AG04449 (cell line): ENCODE results near the gene VAC14.

Source experiments
- CTCF ChIA-PET: fragments of 350-600 bp; formaldehyde crosslinking; extraction: SDS; loops from one replicate; lab custom pipeline; 2021; ENCODE audit warnings: antibody characterized with exemption; lab: Yijun Ruan, JAX
- POLR2A ChIA-PET: fragments of 400-600, 350-600 bp; formaldehyde crosslinking; extraction: SDS; loops from one replicate; lab custom pipeline; 2020; ENCODE audit warnings: antibody characterized with exemption, inconsistent platforms; lab: Yijun Ruan, JAX
- DNase-seq: peaks from one replicate; pipeline ENCODE4 v3.0.0-alpha.2; 2010; ENCODE audit warnings: low read depth, low spot score
- H3K4me3 ChIP-seq: 2 replicates; pipeline ENCODE4 v1.5.1; 2011; ENCODE audit warnings: low read depth, mild to moderate bottlenecking, control low read depth, low read length
- CTCF ChIP-seq: IDR thresholded peaks from one replicate; pipeline ENCODE4 v1.5.1; 2011; ENCODE audit warnings: mild to moderate bottlenecking, moderate library complexity, low read length, control low read depth, inconsistent platforms; ENCODE audit not compliant: insufficient read depth; ENCODE audit errors: missing control alignments

VAC14 gene

GRCh38 chr16:70740914-70741782, 59.8 kb downstream of the VAC14 start:
- H3K4me3 ChIP-seq, result no peak overlapping the region
- TF ChIP-seq CTCF, result no peak
- peak; percentile 57 for DNase-seq
- CTCF ChIA-PET, result interaction anchor here (0.8 to 2.4 kb wide), 6 partner anchors 12 to 62 kb away, joined by 3 to 10 read pairs (median 4); no protein-coding TSS in a partner anchor
- POLR2A ChIA-PET, result interaction anchor here (0.6 to 1.1 kb wide), 2 partner anchors 19 to 54 kb away, joined by 3 read pairs; no protein-coding TSS in a partner anchor

GRCh38 chr16:70740174-70740913, 60.6 kb downstream of the VAC14 start:
- ChIA-PET POLR2A (interaction anchor here (1.1 kb wide), 1 partner anchor 53 kb away, joined by 3 read pairs; no protein-coding TSS in a partner anchor), CTCF (interaction anchor here (0.7 to 3.4 kb wide), 6 partner anchors 10 to 61 kb away, joined by 3 to 17 read pairs (median 3); no protein-coding TSS in a partner anchor)
- no peak for TF ChIP-seq CTCF
- no peak overlapping the region for H3K4me3 ChIP-seq
- DNase-seq, result no peak

GRCh38 chr16:70739389-70739788, 61.6 kb downstream of the VAC14 start:
- POLR2A ChIA-PET, result interaction anchor here (1.2 kb wide), 1 partner anchor 24 kb away, joined by 6 read pairs; no protein-coding TSS in a partner anchor
- TF ChIP-seq CTCF, result no peak
- DNase-seq, result no peak
- no peak overlapping the region for H3K4me3 ChIP-seq
- CTCF ChIA-PET, result interaction anchor here (0.7 to 3.9 kb wide), 15 partner anchors 9 to 73 kb away, joined by 3 to 18 read pairs (median 9); partner anchors contain the start of gene MTSS2

- DNase-seq, result no peak
- no peak overlapping the region for H3K4me3 ChIP-seq
- POLR2A ChIA-PET, result interaction anchor here (0.6 to 1.5 kb wide), 3 partner anchors 12 to 29 kb away, joined by 3 to 6 read pairs (median 3); no protein-coding TSS in a partner anchor
- CTCF ChIA-PET, result interaction anchor here (0.7 to 3.9 kb wide), 25 partner anchors 8 to 72 kb away, joined by 3 to 18 read pairs (median 5); partner anchors contain the start of gene MTSS2
- peak; percentile 86 for TF ChIP-seq CTCF
These were observed 62.6 kb downstream of the VAC14 start for GRCh38 chr16:70738083-70738977.

GRCh38 chr16:70737377-70738082, 63.4 kb downstream of the VAC14 start:
- no peak for TF ChIP-seq CTCF

More at GRCh38 chr16:70737377-70738082, 63.4 kb downstream of the VAC14 start:
- peak; percentile 63 for DNase-seq
- no peak overlapping the region for H3K4me3 ChIP-seq
- CTCF ChIA-PET, result interaction anchor here (0.8 to 3.9 kb wide), 22 partner anchors 9 to 58 kb away, joined by 3 to 18 read pairs (median 6); partner anchors contain the start of gene MTSS2
- POLR2A ChIA-PET, result interaction anchor here (0.6 to 1.5 kb wide), 3 partner anchors 13 to 34 kb away, joined by 3 to 4 read pairs (median 3); no protein-coding TSS in a partner anchor
